Activated B cell treated with CpG ODN at 0.5 μM for 24 hours (primary cell): ENCODE results near the gene DNAH11. TPM values are rescaled to one million over a fixed set of nuclear protein-coding genes. Genes with fewer than 3 reads are reported as not detected.

Source experiments
- ATAC-seq: fragments of 200-7000 bp; cut with Tn5 transposase; one replicate; pipeline ENCODE4 v1.10.0; 2021; ENCODE audit warnings: low read depth, mild to moderate bottlenecking, moderate library complexity
- CTCF ChIA-PET: fragments of 350-600 bp; sonication (Branson Sonifier 250); formaldehyde crosslinking; loops from one replicate; lab custom pipeline; 2021; ENCODE audit warnings: antibody characterized with exemption; lab: Charles Lee
- POLR2A ChIA-PET: fragments of 350-600 bp; sonication (Branson Sonifier 250); formaldehyde crosslinking; loops from one replicate; lab custom pipeline; 2021; ENCODE audit warnings: antibody characterized with exemption; lab: Charles Lee
- DNase-seq: peaks from one replicate; pipeline ENCODE4 v3.0.0; 2022
- H3K27ac Mint-ChIP-seq: one replicate; pipeline ENCODE4 v1.8.0; 2020; ENCODE audit warnings: mixed read lengths
- H3K27me3 Mint-ChIP-seq: one replicate; pipeline ENCODE4 v1.8.0; 2021; ENCODE audit warnings: mixed read lengths
- H3K36me3 Mint-ChIP-seq: one replicate; pipeline ENCODE4 v1.8.0; 2021; ENCODE audit warnings: low read depth, mixed read lengths
- H3K4me1 Mint-ChIP-seq: one replicate; pipeline ENCODE4 v1.8.0; 2021; ENCODE audit warnings: mixed read lengths
- H3K4me3 Mint-ChIP-seq: one replicate; pipeline ENCODE4 v1.8.0; 2020; ENCODE audit warnings: mild to moderate bottlenecking, mixed read lengths
- H3K9me3 Mint-ChIP-seq: one replicate; pipeline ENCODE4 v1.8.0; 2020; ENCODE audit warnings: mixed read lengths
- intact Hi-C: fragments of 100-400 bp; cut with micrococcal nuclease; formaldehyde crosslinking; loops from one replicate; pipeline ENCODE4 v1.15.1; 2024
- total RNA-seq: library from RNA; stranded (reverse); gene quantifications from 2 replicates; pipeline ENCODE4 v1.2.3, GENCODE V29; 2022
- TF ChIP-seq, protein P1 (sequence below): fragments of 200-600 bp; IDR thresholded peaks from one replicate; pipeline ENCODE4 v1.8.0; 2022; ENCODE audit warnings: antibody characterized with exemption, mild to moderate bottlenecking

The DNAH11 gene
- total RNA-seq, 1 donor from 2014 or later, result not detected

- ChIA-PET CTCF (no interaction called here), POLR2A (no interaction called here)
- ATAC-seq (no peak), DNase-seq (no peak)
- no peaks in the 10 kb centered on the region for H3K36me3 Mint-ChIP-seq
- H3K27ac Mint-ChIP-seq, result no peak overlapping the region
- no peaks in the 10 kb centered on the region for H3K4me1 Mint-ChIP-seq
- no peaks in the 10 kb centered on the region for H3K9me3 Mint-ChIP-seq
- H3K4me3 Mint-ChIP-seq, result no peak overlapping the region
- H3K27me3 Mint-ChIP-seq, result peaks cover 9% of the 10 kb centered on the region
- TF ChIP-seq, protein P1, sequence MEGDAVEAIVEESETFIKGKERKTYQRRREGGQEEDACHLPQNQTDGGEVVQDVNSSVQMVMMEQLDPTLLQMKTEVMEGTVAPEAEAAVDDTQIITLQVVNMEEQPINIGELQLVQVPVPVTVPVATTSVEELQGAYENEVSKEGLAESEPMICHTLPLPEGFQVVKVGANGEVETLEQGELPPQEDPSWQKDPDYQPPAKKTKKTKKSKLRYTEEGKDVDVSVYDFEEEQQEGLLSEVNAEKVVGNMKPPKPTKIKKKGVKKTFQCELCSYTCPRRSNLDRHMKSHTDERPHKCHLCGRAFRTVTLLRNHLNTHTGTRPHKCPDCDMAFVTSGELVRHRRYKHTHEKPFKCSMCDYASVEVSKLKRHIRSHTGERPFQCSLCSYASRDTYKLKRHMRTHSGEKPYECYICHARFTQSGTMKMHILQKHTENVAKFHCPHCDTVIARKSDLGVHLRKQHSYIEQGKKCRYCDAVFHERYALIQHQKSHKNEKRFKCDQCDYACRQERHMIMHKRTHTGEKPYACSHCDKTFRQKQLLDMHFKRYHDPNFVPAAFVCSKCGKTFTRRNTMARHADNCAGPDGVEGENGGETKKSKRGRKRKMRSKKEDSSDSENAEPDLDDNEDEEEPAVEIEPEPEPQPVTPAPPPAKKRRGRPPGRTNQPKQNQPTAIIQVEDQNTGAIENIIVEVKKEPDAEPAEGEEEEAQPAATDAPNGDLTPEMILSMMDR, result no peak
- intact Hi-C loops, result no loop called here
These were observed 75.1 kb downstream of the DNAH11 start for GRCh38 chr7:21617916-21618390.

DNA sequence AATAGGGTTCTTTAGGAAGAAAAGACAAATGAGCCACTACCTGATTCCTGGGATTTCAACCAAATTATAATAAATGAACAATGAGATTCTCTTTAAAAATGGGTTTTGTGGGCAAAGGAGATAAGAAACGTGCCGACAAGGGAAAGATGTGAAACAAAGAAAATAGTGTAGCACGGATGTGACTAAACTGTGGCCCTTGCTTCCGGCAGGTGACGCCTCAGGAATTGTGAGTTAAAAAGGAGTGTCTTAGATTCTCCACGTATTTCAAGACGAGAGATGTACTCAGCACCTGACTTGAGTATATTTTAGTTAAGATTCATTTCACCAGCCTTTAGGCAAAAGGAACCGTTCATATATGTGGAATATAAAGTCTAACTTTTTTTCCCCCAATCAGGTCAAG lies 75.9 kb downstream of the DNAH11 start:
- no peak for ATAC-seq
- ChIA-PET CTCF (no interaction called here), POLR2A (no interaction called here)
- H3K36me3 Mint-ChIP-seq, result no peaks in the 10 kb centered on the region
- intact Hi-C loops, result no loop called here
- TF ChIP-seq, protein P1, result no peak
- H3K4me1 Mint-ChIP-seq, result no peaks in the 10 kb centered on the region
- H3K27me3 Mint-ChIP-seq, result peaks cover 9% of the 10 kb centered on the region
- no peak for DNase-seq
- no peaks in the 10 kb centered on the region for H3K9me3 Mint-ChIP-seq
- no peak overlapping the region for H3K27ac Mint-ChIP-seq
- H3K4me3 Mint-ChIP-seq, result no peak overlapping the region

GRCh38 chr7:21620054-21620453 lies 77.2 kb downstream of the DNAH11 start:
- H3K36me3 Mint-ChIP-seq, result no peaks in the 10 kb centered on the region
- TF ChIP-seq, protein P1, result no peak
- H3K27me3 Mint-ChIP-seq, result peaks cover 9% of the 10 kb centered on the region
- H3K4me1 Mint-ChIP-seq, result peaks cover 2% of the 10 kb centered on the region
- intact Hi-C loops, result no loop called here
- H3K4me3 Mint-ChIP-seq, result no peak overlapping the region
- H3K9me3 Mint-ChIP-seq, result no peaks in the 10 kb centered on the region
- no peak overlapping the region for H3K27ac Mint-ChIP-seq
- CTCF ChIA-PET, result no interaction called here
- POLR2A ChIA-PET, result no interaction called here
- no peak for ATAC-seq
- no peak for DNase-seq

DNA sequence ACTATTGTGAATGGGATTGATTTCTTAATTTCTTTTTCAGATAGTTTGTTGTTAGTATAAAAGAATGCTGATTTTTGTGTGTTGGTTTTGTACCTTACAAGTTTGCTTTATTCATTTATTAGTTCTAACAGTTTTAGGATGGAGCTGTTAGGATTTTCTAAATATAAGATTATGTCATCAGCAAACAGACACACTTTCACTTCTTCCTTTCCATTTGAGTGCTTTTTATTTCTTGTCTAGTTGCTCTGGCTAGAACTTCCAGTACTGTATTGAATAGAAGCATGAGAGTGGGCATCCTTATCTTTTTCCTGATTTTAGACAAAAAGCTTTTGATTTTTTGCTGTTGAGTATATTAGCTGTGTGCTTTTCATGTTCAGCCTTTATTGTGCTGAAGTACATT lies 81.5 kb downstream of the DNAH11 start:
- DNase-seq (no peak), ATAC-seq (no peak)
- no peaks in the 10 kb centered on the region for H3K36me3 Mint-ChIP-seq
- TF ChIP-seq, protein P1, result no peak
- no peaks in the 10 kb centered on the region for H3K27me3 Mint-ChIP-seq
- ChIA-PET POLR2A (no interaction called here), CTCF (no interaction called here)
- peaks cover 2% of the 10 kb centered on the region for H3K4me1 Mint-ChIP-seq
- H3K9me3 Mint-ChIP-seq, result no peaks in the 10 kb centered on the region
- no peak overlapping the region for H3K27ac Mint-ChIP-seq
- no peak overlapping the region for H3K4me3 Mint-ChIP-seq
- intact Hi-C loops, result no loop called here

- Mint-ChIP-seq H3K9me3 (peaks cover 3% of the 10 kb centered on the region), H3K4me1 (no peaks in the 10 kb centered on the region), H3K27me3 (peaks cover 6% of the 10 kb centered on the region), H3K4me3 (no peak overlapping the region), H3K27ac (no peak overlapping the region), H3K36me3 (no peaks in the 10 kb centered on the region)
- TF ChIP-seq, protein P1, result no peak
- POLR2A ChIA-PET, result no interaction called here
- CTCF ChIA-PET, result no interaction called here
- intact Hi-C loops, result no loop called here
- ATAC-seq (no peak), DNase-seq (no peak)
These were observed 93.9 kb downstream of the DNAH11 start for GRCh38 chr7:21636694-21637093.
